Activated gamma-delta T cell (primary cell): ENCODE results near the gene EPAS1.
"Not testable (repeated sequence)": the region's sequence is repeated elsewhere in the genome, so short reads cannot be mapped to it uniquely, and the experiment has no call there.

Source experiments
- DNase-seq: peaks from one replicate; lab custom pipeline; 2025; lab: John Stamatoyannopoulos, UW

Gene EPAS1

DNA sequence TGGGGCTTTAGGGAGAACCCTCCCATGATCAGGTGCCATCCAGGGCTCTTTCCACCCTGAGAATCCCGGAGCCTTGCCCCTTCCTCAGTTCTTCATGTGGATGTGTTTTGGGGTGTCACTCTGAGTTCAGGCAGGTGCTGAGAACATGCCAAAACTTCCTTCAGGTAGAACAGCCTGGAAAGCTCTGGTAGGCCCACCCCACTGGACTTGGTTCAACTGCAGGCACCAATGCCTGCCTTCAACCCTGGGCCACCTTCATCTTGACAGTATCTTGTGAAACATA, 85.8 kb downstream of the EPAS1 start:
- no peak for DNase-seq

DNA sequence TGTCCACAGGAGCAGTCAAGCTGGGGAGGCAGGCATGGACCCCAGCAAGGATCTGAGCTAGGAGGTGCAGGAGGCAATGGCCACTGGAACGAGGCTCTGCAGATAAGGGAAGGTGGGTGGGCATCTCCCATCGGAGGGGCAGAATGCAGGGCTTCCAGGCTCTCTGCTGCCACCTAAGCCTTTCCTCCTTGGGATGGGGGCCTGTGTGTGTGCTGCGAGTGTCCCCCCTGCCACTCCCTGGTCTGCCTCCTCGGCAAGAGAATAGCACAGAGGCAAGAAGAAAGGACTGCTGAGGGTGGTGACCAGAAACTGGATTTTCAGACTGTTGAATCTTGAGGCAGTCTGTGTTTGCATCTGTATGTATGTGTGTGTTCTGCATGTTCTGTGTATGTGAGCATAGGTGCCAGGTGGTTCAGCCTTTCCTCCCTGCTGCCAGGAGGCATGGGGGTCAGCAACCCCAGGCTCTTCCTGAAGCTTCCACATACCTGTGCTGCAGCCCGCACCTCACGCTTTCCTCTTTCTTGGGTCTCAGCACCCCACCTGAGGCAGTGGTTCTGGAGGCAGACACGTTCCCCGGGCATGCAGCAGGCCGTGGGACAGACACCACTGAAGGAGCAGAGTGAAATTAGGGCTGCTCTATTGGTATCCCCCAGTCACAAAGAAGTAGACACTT, 86.7 kb downstream of the EPAS1 start:
- DNase-seq, result no peak

DNA sequence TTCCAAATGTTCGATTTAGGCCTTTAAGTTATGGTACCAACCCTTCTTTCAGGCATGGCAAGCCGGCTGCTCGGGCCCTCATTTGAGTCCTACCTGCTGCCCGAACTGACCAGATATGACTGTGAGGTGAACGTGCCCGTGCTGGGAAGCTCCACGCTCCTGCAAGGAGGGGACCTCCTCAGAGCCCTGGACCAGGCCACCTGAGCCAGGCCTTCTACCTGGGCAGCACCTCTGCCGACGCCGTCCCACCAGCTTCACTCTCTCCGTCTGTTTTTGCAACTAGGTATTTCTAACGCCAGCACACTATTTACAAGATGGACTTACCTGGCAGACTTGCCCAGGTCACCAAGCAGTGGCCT, 87.2 kb downstream of the EPAS1 start:
- DNase-seq, result no peak

DNA sequence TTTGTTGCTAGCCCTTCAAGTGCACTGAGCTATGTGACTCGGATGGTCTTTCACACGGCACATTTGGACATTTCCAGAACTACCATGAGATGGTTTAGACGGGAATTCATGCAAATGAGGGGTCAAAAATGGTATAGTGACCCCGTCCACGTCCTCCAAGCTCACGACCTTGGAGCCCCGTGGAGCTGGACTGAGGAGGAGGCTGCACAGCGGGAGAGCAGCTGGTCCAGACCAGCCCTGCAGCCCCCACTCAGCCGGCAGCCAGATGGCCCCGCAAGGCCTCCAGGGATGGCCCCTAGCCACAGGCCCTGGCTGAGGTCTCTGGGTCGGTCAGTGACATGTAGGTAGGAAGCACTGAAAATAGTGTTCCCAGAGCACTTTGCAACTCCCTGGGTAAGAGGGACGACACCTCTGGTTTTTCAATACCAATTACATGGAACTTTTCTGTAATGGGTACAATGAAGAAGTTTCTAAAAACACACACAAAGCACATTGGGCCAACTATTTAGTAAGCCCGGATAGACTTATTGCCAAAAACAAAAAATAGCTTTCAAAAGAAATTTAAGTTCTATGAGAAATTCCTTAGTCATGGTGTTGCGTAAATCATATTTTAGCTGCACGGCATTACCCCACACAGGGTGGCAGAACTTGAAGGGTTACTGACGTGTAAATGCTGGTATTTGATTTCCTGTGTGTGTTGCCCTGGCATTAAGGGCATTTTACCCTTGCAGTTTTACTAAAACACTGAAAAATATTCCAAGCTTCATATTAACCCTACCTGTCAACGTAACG, 88.8 kb downstream of the EPAS1 start:
- no peak for DNase-seq

DNA sequence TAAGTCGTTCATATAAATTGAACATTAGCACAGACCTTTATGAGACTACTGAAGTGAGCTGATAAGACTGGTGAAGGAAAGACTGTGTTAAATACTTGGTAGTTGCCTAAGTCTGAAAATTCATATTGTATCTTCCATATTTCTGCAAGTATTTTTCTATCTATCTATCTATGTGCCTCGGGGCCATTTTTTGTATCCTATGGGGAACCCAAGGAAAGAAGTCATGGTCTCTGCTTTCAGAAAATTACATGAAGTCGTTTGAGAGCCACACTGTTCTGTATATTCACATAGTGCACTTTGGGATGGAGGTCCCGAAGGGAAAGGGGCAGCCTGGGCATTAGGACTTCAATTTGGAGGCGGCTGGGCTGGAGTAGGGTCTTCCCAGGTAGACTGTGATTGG, 89.6 kb downstream of the EPAS1 start:
- DNase-seq, result no peak

DNA sequence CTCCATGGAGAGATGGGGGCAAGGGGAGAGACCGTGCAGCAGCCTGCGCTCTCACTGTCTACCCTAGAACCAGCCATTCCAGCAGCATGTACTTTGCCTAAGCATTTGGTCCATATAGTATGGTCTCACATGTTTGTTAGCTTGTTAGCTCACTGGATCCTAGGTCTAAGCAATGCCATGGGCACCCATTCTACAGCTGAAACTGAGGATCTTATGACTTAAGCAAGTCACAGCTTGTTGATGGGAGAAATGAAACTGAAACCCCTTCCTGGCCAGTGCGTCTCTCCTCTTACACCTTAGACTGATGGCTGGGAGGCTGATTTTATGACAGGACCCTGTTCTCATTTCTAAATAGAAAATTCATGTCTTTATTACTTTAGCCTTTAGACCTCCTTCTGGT, 90.1 kb downstream of the EPAS1 start:
- DNase-seq, result no peak

DNA sequence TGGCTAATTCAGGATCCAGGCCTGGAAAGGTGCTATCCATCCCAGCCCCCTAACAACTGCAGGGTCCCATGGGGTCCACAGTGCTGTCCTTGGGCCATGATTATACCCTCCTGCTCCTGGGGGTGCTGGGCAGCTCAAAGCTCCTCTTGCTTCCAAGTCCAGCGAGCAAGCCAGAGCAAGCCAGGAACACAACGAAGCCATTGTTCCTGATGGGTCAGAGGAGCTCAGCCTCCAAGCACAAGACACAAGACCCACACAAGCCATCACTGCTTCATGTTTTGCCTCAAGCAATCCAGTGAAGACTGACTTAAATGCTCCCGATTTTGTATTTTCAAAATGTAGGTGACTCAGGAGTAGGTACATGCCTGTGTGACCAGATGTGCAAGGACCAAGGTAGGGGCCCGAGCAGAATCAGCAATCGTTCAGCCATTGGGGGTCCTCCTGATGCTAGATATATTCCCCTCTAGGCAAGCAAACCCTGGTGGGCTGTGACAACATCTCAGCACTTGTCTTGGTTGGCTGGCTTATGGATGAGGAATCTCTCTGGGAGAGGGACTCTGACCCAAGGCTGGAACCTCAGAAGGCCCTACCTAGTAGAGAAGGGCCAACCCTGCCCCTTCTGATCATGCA, 90.8 kb downstream of the EPAS1 start:
- no peak for DNase-seq

DNA sequence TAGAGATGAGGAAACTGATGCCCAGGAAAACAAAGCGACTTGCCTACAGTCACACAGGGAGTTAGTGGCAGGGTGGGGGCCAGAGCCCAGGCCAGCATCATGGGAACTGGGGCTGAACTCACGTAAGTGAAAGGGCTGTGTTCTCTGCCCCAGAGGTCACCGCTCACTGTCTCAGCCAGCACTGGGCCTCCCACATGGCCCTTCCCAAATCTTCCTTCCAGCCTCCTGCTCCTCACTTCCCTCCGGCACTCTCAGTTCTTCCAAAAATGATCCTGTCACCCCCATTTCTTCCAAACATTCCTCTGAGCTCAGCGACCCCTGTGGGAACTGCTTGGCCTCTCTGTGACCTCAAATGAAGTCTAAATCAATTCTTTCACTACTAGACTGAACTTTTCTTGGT, 91.7 kb downstream of the EPAS1 start:
- DNase-seq, result no peak

DNA sequence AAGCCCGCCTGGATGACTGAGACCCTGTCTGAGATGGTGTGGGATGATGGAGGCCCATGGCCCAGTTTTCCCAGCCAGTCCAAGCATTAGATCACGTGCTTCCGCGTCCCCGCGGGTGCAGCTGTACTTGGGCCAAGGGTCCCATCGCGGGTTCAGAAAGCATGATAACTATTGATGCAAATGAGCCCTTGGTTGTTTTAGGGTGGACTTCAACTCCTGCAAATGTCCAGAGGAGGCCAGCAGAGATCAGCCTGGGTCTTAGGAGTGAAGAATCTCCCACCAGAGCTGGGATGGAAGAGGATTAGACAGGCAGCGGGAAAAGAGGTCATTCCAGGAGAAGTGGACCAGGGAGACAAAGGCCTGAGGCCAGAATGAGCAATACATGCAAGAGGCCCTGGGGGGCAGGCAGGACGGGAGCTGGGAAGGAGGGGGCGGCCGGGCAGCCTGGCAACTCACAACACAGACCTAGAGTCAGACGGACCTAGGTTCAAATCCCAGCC, 92.3 kb downstream of the EPAS1 start:
- no peak for DNase-seq

DNA sequence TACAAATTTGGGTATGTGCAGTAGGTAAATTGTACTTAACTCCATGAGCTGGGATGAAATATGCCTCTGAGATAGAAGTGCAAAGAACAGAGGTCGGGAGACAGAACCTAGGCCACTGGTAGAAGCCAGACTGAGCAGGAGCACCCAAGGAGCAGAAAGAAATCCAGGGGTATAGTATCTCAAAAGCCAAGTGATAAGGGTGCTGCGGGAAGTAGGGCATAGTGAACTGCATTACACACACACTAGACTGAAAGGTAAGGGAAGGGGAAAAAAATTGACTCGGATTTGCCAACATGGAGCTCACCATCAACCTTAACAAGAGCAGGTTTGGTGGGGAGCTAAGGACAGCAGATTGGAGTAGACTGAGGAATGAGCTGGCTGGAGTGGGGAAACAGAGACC, 92.8 kb downstream of the EPAS1 start:
- no peak for DNase-seq

DNA sequence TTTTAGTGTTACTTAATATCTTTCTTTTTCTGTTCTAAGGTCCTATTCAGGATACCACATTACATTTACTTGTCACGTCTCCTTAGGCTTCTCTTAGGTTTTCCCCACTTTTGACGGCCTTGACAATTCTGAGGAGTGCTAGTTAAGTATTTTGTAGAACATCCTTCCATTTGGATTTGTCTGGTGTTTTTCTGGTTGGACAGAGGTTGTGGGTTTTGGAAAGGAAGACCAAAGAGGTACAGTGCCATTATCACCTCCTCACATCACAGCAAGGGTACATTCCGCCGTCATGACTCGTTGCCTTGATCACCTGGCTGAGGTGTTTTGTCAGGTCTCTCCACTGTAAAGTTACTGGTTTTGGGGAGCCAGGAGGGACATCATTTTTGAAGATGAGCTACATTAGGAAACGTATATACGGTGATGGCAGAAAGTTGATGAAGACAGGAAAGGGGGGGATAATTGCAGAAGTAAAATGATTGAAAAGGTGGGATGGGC, 93.7 kb downstream of the EPAS1 start:
- DNase-seq, result no peak

DNA sequence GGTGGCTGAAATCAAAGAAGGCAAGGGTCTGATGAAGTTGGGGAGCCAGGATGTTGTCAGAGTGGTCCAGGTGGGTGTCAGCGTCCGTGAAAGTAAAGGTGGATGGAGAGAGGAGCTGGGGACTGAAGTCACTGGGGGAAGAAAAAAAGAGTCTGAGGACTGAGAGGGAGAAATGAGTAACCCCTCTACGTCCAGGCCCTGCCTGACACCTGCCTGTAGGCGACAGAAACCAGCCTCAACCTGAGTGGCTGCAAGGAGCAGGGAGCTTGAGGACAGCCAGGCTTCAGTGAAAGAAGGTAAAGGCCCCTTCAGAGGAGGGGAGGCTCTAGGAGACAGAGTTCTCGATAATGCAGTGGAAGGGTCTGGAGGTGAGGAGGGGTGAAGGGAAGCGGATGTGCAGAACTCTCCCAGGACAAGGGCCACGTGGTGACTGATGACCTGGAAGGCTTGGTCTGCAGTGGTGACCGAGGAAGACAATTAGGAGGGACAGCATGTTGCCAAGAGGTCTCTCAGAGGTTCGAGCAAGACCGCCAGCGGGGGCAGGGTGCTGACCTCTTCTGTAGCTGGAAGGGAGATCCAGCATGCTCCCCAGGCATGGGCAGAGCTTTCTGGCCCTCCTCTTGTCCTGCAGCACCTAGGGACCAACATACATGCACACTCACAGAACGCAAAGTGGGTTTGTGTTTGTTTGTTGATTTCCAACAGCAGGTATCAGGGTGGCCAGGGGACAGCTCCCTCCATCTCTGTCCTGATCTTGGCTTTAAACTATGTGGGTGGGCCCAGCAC, 95.5 kb downstream of the EPAS1 start:
- no peak for DNase-seq

DNA sequence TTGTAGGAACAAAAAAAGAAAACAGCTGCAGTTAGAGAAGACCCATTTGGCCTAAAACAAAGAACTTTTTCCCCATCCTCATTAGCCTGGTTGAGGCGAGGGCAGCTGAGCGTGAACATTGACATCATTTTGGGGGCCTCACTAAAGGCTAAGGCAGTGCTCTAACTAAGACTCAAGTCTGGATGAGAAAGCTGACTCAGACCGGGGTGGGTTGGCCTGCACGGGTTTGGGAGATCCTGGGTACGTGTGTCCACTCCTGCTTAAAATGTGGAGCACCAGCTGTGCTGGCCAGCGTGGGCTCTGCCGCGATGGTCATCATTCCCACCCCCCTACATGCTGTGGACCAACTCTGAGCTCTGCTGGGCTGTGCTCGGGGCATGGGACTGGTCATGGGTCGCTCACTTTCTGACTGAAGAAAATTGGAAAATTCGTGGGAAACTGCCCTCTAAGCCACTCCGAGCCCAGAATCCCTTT, 96.2 kb downstream of the EPAS1 start:
- DNase-seq, result no peak

DNA sequence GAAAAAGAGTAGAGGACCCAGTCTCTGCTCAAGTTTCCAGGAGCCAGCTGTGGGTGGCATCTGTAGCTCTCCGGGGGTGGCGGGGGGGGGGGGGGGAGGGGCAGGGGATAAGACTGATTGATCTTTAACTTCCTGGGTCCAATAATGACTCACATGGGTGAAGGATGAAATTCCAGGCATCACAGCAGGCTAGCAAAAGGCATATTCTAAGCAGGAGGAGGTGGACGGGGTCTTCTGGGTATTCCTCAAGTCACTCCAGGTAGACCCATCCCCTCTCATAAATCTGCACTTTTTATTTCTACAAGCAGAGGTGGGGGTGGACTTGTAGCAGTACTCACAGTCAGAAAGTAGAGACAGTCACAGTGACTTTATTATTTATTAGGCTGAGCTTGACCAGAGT, 96.7 kb downstream of the EPAS1 start:
- no peak for DNase-seq

DNA sequence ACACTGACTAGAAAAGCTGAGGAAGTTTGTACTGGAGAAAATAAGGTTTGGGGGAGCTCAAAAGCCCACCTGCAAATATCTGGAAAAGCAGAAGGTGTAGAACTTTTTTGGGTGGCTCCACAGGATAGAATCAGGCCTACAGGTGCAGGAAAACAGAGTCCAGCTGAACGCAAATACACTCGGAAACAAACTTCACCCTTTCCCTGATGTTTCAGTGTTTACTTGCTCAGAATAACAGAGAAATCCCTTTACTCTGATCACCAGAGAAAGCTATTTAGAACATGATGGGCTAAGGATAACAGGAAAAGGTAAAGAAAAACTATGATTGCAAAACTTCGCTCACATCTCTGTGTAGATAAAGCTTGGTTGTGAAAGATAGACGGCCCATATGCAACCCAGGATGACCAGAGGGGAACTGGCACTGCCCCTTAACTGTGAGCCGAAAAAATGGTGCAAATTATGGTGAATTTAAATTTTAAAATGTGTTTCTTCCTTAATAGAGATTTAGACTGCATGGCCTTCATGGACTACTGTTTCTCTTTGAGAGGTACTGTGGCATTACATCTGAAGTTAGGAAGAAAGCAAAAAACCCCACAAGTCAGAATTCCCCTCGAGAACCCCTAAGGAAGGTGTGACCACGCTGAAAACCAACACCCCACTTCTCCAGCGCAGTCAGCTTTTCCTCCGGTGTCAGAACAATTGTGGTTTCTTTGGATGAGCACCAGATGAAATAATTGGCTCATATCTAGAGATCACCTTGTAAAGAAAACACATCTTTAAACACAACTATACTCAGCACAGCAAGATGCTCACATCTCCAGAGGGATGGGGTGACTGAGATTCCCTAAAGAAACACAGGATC, 97.7 kb downstream of the EPAS1 start:
- DNase-seq, result no peak

DNA sequence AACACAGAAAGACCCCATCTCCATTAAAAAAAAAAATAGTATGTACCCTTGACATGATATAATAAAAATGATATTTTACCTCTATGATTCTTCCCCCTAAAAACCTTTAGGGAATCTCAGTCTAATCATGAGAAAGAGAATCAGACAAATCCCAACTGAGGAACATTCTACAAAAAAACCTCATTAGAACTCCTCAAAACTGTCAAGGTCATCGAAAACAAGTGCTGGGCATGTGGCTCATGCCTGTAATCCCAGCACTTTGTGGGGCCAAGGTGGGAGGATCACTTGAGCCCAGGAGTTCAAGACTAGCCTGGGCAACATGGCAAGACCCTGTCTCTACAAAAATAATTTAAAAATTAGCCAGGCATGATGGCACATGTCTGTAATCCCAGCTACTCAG, 98.5 kb downstream of the EPAS1 start:
- not testable (repeated sequence) for DNase-seq

DNA sequence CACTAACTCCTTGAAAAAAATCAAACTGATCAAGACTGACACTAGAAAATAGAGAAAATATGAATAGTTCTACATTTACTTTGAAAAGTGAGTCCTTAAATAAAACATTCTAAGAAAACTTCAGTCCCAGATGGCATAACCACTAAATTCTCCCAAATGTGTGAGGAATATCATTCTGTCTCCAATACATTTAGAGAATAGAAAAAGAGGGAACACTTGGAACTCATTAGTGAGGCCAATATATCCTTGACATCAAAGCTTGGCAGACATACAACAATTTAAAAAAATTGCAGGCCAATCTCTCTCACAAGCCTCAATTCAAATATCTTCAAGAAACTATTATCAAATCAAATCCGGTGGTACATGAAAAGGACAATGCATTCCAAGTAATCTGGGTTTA, 102.8 kb downstream of the EPAS1 start:
- DNase-seq, result no peak

DNA sequence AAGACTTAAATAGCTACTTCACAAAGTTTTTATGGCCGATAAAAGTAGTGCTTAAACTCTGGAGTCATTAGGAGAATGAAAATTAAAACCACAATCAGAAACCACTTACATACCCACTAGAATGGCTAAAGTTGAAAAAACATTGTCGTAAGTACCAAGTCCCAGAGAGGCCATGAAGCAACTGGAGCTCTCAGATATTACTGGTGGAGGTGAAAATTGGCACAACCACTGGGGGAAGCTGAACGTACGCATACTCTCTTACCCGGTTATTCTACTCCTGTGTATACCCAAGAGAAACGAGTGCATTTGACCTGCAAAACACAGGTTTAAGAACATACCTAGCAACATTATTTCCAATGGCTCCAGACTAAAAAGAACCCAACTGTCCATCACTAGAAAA, 105.7 kb downstream of the EPAS1 start:
- DNase-seq, result no peak

DNA sequence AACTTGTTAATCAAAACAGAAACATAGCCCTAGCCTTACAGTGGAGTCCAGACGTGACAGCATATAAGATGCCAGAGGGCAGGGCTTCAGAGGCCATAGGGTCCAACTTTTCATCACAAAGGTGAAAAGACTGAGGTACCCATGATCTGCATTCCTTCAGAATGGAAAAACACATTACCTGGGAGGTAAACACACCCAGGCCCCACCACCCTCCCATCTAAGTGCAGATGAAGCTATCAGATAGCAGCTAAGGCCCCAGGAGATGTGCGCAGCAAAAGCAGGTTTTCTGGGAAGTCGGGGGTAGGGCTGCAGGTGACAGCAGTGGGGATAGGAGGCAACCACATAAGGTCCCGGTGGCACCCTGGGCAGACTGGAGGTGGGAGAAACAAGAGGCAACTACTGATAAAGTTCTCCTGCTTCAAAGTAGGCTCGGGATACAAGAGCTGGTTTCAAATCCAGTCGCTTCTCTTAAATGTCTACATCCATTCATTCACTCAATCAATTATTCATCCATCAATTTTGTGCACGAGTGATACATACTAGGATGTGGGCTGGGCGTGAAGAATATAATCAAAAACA, 107.1 kb downstream of the EPAS1 start:
- no peak for DNase-seq

DNA sequence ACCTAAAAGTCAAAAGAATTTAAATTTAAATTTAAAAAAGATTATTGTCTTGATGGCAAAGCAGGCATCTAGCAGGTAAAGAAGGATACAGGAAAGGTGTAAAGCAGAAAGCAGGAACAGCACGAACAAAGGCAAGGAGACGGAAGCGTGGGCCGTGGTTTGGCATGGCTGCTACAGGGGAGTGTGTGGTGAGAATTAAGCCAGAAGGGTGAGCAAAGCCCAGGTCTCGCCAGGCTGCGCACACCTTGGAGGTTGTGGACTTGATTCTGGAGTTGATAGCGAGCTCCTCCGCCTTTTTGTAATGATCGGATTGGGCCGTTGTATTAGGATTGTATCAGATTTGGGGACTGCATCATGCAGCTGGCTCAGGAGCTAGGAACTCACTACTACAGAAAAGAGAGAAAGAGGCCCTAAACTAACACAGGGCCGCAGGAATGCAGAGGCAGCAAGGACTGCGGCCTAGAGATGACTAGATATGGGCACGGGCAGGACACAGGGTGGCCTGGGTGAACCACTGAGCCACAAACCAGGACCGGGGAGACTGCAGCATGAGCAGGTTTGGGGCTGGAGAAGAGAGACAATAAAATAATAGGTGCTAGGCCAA, 110.7 kb downstream of the EPAS1 start:
- no peak for DNase-seq

DNA sequence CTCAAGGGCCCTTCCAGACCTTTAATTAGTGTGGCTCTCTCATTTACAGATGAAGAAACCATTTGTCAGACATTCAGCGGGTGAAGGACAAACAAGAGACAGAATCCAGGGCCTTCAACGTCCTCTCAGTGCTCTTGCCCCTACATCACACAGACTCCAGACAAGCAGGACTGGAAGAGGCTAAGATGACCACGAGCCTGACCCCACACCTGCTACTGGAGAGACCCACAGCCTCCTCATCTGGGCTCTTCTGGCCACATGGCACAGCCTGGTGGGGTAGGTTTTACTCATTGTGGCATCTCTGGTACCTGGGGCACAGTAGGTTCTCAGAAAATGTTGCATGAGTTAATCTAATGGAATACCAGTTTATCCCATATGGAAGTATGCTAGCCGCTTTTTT, 112.5 kb downstream of the EPAS1 start:
- DNase-seq, result no peak
